HCT116 (cell line): ENCODE data around the gene OLA1. TPM values are rescaled to one million over a fixed set of nuclear protein-coding genes. Genes with fewer than 3 reads are reported as not detected.

Source experiments
- ATAC-seq: fragments of 200-7000 bp; cut with Tn5 transposase; 2 replicates; pipeline ENCODE4 v1.9.1; 2020; ENCODE audit warnings: mild to moderate bottlenecking, moderate library complexity
- BruUV-seq: library from RNA; stranded (reverse); fragments of 400-500 nt; replicated peaks from 2 replicates; lab custom pipeline; 2021; lab: Mats Ljungman, UMichigan
- CTCF ChIA-PET: fragments of 300-600 bp; sonication (Branson Sonifier 250); formaldehyde crosslinking; loops from one replicate; lab custom pipeline; 2021; ENCODE audit warnings: antibody characterized with exemption; lab: Charles Lee
- POLR2A ChIA-PET: fragments of 300-600, 350-600 bp; sonication (Branson Sonifier 250); formaldehyde crosslinking; loops from one replicate; lab custom pipeline; 2021; ENCODE audit warnings: antibody characterized with exemption; lab: Charles Lee
- RAD21 ChIA-PET, 2 experiments: fragments of 300-600 bp; sonication (Branson Sonifier 250); formaldehyde crosslinking; loops; one replicate each; lab custom pipeline; 2023; ENCODE audit warnings: low total read pairs in 2 of 2; ENCODE audit not compliant: uncharacterized antibody in 2 of 2, unreplicated experiment in 2 of 2, low non-redundant PET in 1 of 2; lab: Charles Lee
- DNase-seq: peaks from one replicate; pipeline ENCODE4 v3.0.0-alpha.2; 2010; ENCODE audit warnings: low read depth, low spot score
- H2AFZ ChIP-seq: fragments of 200-600 bp; shearing (Covaris generic), sonication (generic); 2 replicates; pipeline ENCODE4 v1.6.1; 2017; ENCODE audit warnings: low read depth, mixed run types, mixed read lengths, antibody characterized with exemption, low read length; ENCODE audit not compliant: poor library complexity, severe bottlenecking
- H3K27ac ChIP-seq: 2 replicates; pipeline ENCODE4 v1.5.1; 2012; ENCODE audit warnings: low read depth, low read length
- H3K27me3 ChIP-seq: fragments of 200-600 bp; sonication (generic); 2 replicates; pipeline ENCODE4 v1.6.1; 2016; ENCODE audit warnings: mixed run types, low read length, mixed read lengths; ENCODE audit not compliant: insufficient read depth
- H3K36me3 ChIP-seq, 2 experiments: fragments of 200-500 bp in 1 of 2; fragments of 200-600 bp in 1 of 2; sonication (Bioruptor generic) in 1 of 2; sonication (generic) in 1 of 2; 2 replicates each; pipeline versions ENCODE4 v1.5.1 to v1.6.1; 2014 to 2016; ENCODE audit warnings: low read length in 2 of 2, inconsistent platforms in 1 of 2, mixed read lengths in 1 of 2, mixed run types in 1 of 2; ENCODE audit not compliant: insufficient read depth in 2 of 2, control insufficient read depth in 1 of 2
- H3K4me1 ChIP-seq, 2 experiments: fragments of 200-600 bp in 1 of 2; sonication (generic) in 1 of 2; 2 replicates each; pipeline versions ENCODE4 v1.5.1 to v1.6.1; 2012 to 2017; ENCODE audit warnings: low read length in 2 of 2, inconsistent platforms in 1 of 2, mild to moderate bottlenecking in 1 of 2, mixed read lengths in 1 of 2, mixed run types in 1 of 2, moderate library complexity in 1 of 2; ENCODE audit not compliant: insufficient read depth in 2 of 2, control insufficient read depth in 1 of 2
- H3K4me2 ChIP-seq: fragments of 200-600 bp; sonication (generic); 2 replicates; pipeline ENCODE4 v1.6.1; 2017; ENCODE audit warnings: mixed run types, low read length, mixed read lengths
- H3K4me3 ChIP-seq, 2 experiments: fragments of 200-600 bp in 1 of 2; sonication (generic) in 1 of 2; replicated peaks in 1 of 2; 2 replicates each; pipeline ENCODE4 v1.5.1; 2011 to 2016; ENCODE audit warnings: low read length in 2 of 2, control low read depth in 1 of 2, low read depth in 1 of 2, mild to moderate bottlenecking in 1 of 2, mixed read lengths in 1 of 2, mixed run types in 1 of 2
- H3K79me2 ChIP-seq: fragments of 200-600 bp; sonication (generic); 2 replicates; pipeline ENCODE4 v1.6.1; 2017; ENCODE audit warnings: mild to moderate bottlenecking, mixed run types, low read length, moderate library complexity, mixed read lengths; ENCODE audit not compliant: insufficient read depth
- H3K9ac ChIP-seq: fragments of 200-600 bp; sonication (generic); 2 replicates; pipeline ENCODE4 v1.6.1; 2016; ENCODE audit warnings: low read length, mixed read lengths
- H3K9me2 ChIP-seq: fragments of 200-600 bp; sonication (generic), shearing (Covaris generic); 2 replicates; pipeline ENCODE4 v1.6.1; 2017; ENCODE audit warnings: mixed run types, mild to moderate bottlenecking, moderate library complexity; ENCODE audit not compliant: insufficient read depth
- H3K9me3 ChIP-seq, 2 experiments: fragments of 200-500 bp in 1 of 2; fragments of 200-600 bp in 1 of 2; sonication (Bioruptor generic) in 1 of 2; sonication (generic) in 1 of 2; 2 replicates each; pipeline ENCODE4 v1.6.1; 2014 to 2017; ENCODE audit warnings: low read length in 2 of 2, mixed read lengths in 2 of 2, inconsistent platforms in 1 of 2, low read depth in 1 of 2, mild to moderate bottlenecking in 1 of 2, mixed run types in 1 of 2, moderate library complexity in 1 of 2; ENCODE audit not compliant: control insufficient read depth in 1 of 2, insufficient read depth in 1 of 2
- H4K20me1 ChIP-seq: fragments of 200-600 bp; sonication (generic), shearing (Covaris generic); 2 replicates; pipeline ENCODE4 v1.6.1; 2017; ENCODE audit warnings: mixed run types, mild to moderate bottlenecking, moderate library complexity; ENCODE audit not compliant: insufficient read depth
- CBX3 ChIP-seq: IDR thresholded peaks from 2 replicates; pipeline ENCODE4 v1.6.1; 2012; ENCODE audit warnings: low read depth
- CEBPB ChIP-seq: IDR thresholded peaks from 2 replicates; pipeline ENCODE4 v1.6.1; 2012; ENCODE audit warnings: low read depth
- EZH2phosphoT487 ChIP-seq: fragments of 200-600 bp; IDR thresholded peaks from 2 replicates; pipeline ENCODE4 v1.6.1; 2018; ENCODE audit warnings: antibody characterized with exemption, borderline replicate concordance
- POLR2A ChIP-seq: IDR thresholded peaks from 2 replicates; pipeline ENCODE4 v1.7.0; 2011; ENCODE audit warnings: borderline replicate concordance; ENCODE audit not compliant: insufficient read depth, insufficient read length; ENCODE audit errors: extremely low read depth
- RAD21 ChIP-seq: IDR thresholded peaks from 2 replicates; pipeline ENCODE4 v1.6.1; 2012; ENCODE audit warnings: low read depth, mild to moderate bottlenecking
- SP1 ChIP-seq: IDR thresholded peaks from 2 replicates; pipeline ENCODE4 v1.6.1; 2012; ENCODE audit warnings: low read depth
- SRF ChIP-seq: IDR thresholded peaks from 2 replicates; pipeline ENCODE4 v1.6.1; 2012; ENCODE audit warnings: low read depth
- ZFX ChIP-seq: fragments of 450-650 bp; IDR thresholded peaks from 2 replicates; pipeline ENCODE4 v1.6.1; 2017
- intact Hi-C: fragments of 100-400 bp; cut with micrococcal nuclease; formaldehyde crosslinking; loops from 2 replicates; pipeline ENCODE4 v1.10.0; 2022
- total RNA-seq: library from RNA; stranded (reverse); gene quantifications from one replicate; pipeline ENCODE4 v1.2.1, GENCODE V29; 2021; ENCODE audit not compliant: unreplicated experiment
- TF ChIP-seq, protein P1 (sequence below): IDR thresholded peaks from 2 replicates; pipeline ENCODE4 v1.6.1; 2012; ENCODE audit warnings: low read depth
- TF ChIP-seq, protein P2 (sequence below), 3 experiments: fragments of 200-600 bp in 1 of 3; sonication (generic) in 1 of 3; IDR thresholded peaks in 2 of 3; conservative IDR thresholded peaks in 1 of 3; 2 replicates each; pipeline ENCODE4 v1.5.1; 2012 to 2017; ENCODE audit warnings: low read depth in 2 of 3, low read length in 2 of 3, antibody characterized with exemption in 1 of 3, borderline replicate concordance in 1 of 3, control low read depth in 1 of 3, mild to moderate bottlenecking in 1 of 3, mixed read lengths in 1 of 3, mixed run types in 1 of 3, moderate library complexity in 1 of 3; ENCODE audit not compliant: insufficient read depth in 1 of 3

The OLA1 gene
- total RNA-seq, 1 experiment from 2014 or later = 219 TPM

DNA sequence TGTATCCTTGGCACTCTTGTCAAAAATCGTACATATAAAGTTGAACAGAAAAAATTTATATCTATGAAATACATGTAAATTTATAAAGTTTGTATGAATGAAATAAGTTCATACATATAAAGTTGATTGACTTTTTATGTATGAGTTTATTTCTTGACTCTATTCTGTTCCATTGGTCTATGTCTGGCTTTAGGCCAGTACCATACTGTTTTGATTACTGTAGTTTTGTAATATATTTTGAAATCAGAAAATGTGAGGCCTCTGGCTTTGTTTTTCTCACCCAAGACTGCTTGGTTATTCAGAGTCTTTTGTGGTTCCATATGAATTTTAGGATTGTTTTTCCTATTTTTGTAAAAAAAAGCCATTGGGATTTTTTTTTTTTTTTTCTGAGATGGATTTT lies 44.6 kb upstream of the OLA1 start:
- H4K20me1 ChIP-seq = no peaks in the 10 kb centered on the region
- no peak overlapping the region for H2AFZ ChIP-seq
- H3K9ac ChIP-seq = no peak overlapping the region
- peaks cover 0 to 5% of the 10 kb centered on the region in 2 experiments; a peak in 1 of 4 replicates for H3K4me1 ChIP-seq
- no peaks in the 10 kb centered on the region for H3K79me2 ChIP-seq
- H3K27me3 ChIP-seq = no peaks in the 10 kb centered on the region
- ATAC-seq = no peak
- H3K36me3 ChIP-seq = no peaks in the 10 kb centered on the region
- TF ChIP-seq CEBPB (no peak), CBX3 (0 out of 2 replicates have a peak, but pooled peaks have one; percentile 34)
- H3K4me2 ChIP-seq = no peak overlapping the region
- ChIA-PET RAD21 (no interaction called here), CTCF (no interaction called here), POLR2A (interaction anchor here (0.5 kb wide), 1 partner anchor 1282 kb away, joined by 5 read pairs; no protein-coding TSS in a partner anchor)
- intact Hi-C loops = no loop called here
- DNase-seq = no peak
- H3K4me3 ChIP-seq = no peak overlapping the region
- no TSS peak for BruUV-seq
- H3K9me3 ChIP-seq = 0 out of 4 replicates have a peak, but pooled peaks cover 0 to 5% of the 10 kb centered on the region in 2 experiments
- no peaks in the 10 kb centered on the region for H3K9me2 ChIP-seq
- H3K27ac ChIP-seq = no peak overlapping the region

DNA sequence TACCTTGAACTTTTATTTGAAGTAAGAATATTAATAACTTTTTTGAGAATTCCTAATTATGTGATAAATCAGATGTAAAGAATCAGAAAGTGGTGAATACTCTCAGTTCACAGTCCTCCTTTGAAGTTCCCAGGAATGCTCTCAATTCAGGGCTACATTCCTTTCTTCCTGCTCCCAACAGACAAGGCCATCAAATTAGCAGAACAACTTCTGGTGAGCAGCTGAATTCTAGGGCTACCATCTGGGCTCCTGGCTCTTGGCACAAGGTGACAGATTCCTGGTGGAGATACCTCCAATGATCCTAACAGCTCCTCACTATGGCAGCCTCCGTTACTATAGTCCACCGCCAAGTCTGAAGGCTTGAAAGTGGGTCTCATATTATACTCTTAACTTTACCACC lies 37.8 kb upstream of the OLA1 start:
- no peak overlapping the region for H3K9ac ChIP-seq
- POLR2A ChIA-PET = no interaction called here
- RAD21 ChIA-PET = no interaction called here
- no peak for DNase-seq
- intact Hi-C loops = no loop called here
- no peak overlapping the region for H2AFZ ChIP-seq
- no peaks in the 10 kb centered on the region for H3K27me3 ChIP-seq
- no peaks in the 10 kb centered on the region for H3K4me1 ChIP-seq
- CTCF ChIA-PET = no interaction called here
- no peak overlapping the region for H3K27ac ChIP-seq
- H4K20me1 ChIP-seq = no peaks in the 10 kb centered on the region
- no peak for TF ChIP-seq SP1
- TF ChIP-seq, protein P1, sequence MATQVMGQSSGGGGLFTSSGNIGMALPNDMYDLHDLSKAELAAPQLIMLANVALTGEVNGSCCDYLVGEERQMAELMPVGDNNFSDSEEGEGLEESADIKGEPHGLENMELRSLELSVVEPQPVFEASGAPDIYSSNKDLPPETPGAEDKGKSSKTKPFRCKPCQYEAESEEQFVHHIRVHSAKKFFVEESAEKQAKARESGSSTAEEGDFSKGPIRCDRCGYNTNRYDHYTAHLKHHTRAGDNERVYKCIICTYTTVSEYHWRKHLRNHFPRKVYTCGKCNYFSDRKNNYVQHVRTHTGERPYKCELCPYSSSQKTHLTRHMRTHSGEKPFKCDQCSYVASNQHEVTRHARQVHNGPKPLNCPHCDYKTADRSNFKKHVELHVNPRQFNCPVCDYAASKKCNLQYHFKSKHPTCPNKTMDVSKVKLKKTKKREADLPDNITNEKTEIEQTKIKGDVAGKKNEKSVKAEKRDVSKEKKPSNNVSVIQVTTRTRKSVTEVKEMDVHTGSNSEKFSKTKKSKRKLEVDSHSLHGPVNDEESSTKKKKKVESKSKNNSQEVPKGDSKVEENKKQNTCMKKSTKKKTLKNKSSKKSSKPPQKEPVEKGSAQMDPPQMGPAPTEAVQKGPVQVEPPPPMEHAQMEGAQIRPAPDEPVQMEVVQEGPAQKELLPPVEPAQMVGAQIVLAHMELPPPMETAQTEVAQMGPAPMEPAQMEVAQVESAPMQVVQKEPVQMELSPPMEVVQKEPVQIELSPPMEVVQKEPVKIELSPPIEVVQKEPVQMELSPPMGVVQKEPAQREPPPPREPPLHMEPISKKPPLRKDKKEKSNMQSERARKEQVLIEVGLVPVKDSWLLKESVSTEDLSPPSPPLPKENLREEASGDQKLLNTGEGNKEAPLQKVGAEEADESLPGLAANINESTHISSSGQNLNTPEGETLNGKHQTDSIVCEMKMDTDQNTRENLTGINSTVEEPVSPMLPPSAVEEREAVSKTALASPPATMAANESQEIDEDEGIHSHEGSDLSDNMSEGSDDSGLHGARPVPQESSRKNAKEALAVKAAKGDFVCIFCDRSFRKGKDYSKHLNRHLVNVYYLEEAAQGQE = no peak
- no peak for TF ChIP-seq ZFX
- no peak for TF ChIP-seq SRF
- TF ChIP-seq POLR2A = no peak
- TF ChIP-seq EZH2phosphoT487 = no peak
- TF ChIP-seq RAD21 = no peak
- TF ChIP-seq, protein P2, sequence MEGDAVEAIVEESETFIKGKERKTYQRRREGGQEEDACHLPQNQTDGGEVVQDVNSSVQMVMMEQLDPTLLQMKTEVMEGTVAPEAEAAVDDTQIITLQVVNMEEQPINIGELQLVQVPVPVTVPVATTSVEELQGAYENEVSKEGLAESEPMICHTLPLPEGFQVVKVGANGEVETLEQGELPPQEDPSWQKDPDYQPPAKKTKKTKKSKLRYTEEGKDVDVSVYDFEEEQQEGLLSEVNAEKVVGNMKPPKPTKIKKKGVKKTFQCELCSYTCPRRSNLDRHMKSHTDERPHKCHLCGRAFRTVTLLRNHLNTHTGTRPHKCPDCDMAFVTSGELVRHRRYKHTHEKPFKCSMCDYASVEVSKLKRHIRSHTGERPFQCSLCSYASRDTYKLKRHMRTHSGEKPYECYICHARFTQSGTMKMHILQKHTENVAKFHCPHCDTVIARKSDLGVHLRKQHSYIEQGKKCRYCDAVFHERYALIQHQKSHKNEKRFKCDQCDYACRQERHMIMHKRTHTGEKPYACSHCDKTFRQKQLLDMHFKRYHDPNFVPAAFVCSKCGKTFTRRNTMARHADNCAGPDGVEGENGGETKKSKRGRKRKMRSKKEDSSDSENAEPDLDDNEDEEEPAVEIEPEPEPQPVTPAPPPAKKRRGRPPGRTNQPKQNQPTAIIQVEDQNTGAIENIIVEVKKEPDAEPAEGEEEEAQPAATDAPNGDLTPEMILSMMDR (IDR thresholded peaks at IDR 0.05 in 2 of 3, conservative IDR thresholded peaks at IDR 0.05 in 1 of 3; ENCODE audit: borderline replicate concordance in 1 of 3, insufficient read depth in 1 of 3, low read depth in 2 of 3, low read length in 2 of 3) = no peak
- H3K79me2 ChIP-seq = no peaks in the 10 kb centered on the region
- H3K4me3 ChIP-seq = no peak overlapping the region
- H3K4me2 ChIP-seq = no peak overlapping the region
- no peaks in the 10 kb centered on the region for H3K36me3 ChIP-seq
- H3K9me3 ChIP-seq = no peaks in the 10 kb centered on the region
- no TSS peak for BruUV-seq
- H3K9me2 ChIP-seq = no peaks in the 10 kb centered on the region
- no peak for ATAC-seq
